Liver (tissue), 9 donors: ENCODE data around the gene ZAR1. TPM values are rescaled to one million over a fixed set of nuclear protein-coding genes. Genes with fewer than 3 reads are reported as not detected.

Experiments used
- DNase-seq: peaks from one replicate; pipeline ENCODE4 v3.0.0-alpha.2; 2017; ENCODE audit warnings: low spot score
- H3K27ac ChIP-seq, 2 donors: one replicate each; pipeline ENCODE4 v1.7.0; 2013; ENCODE audit warnings: inconsistent platforms in 2 of 2, low read length in 2 of 2, control low read depth in 1 of 2, low read depth in 1 of 2, mild to moderate bottlenecking in 1 of 2
- H3K27me3 ChIP-seq, 4 donors: one replicate each; pipeline versions ENCODE4 v1.6.1 to v1.7.0; 2013; ENCODE audit warnings: low read length in 3 of 4, inconsistent platforms in 1 of 4, mild to moderate bottlenecking in 1 of 4, moderate library complexity in 1 of 4; ENCODE audit not compliant: control insufficient read depth in 4 of 4, insufficient read depth in 4 of 4
- H3K36me3 ChIP-seq, 4 donors: one replicate each; pipeline versions ENCODE4 v1.6.1 to v1.7.0; 2013; ENCODE audit warnings: low read length in 3 of 4, mild to moderate bottlenecking in 3 of 4, low read depth in 1 of 4, moderate library complexity in 1 of 4; ENCODE audit not compliant: control insufficient read depth in 4 of 4, insufficient read depth in 3 of 4
- H3K4me1 ChIP-seq, 4 donors: one replicate each; pipeline versions ENCODE4 v1.6.1 to v1.7.0; 2013; ENCODE audit warnings: low read length in 3 of 4, mild to moderate bottlenecking in 3 of 4, moderate library complexity in 1 of 4; ENCODE audit not compliant: control insufficient read depth in 4 of 4, insufficient read depth in 4 of 4
- H3K4me3 ChIP-seq, 3 donors: one replicate each; pipeline versions ENCODE4 v1.6.1 to v1.7.0; 2013; ENCODE audit warnings: low read length in 3 of 3, control low read depth in 1 of 3, low read depth in 1 of 3, mild to moderate bottlenecking in 1 of 3
- H3K9ac ChIP-seq, 2 donors: one replicate each; pipeline ENCODE4 v1.7.0; 2013; ENCODE audit warnings: low read length in 2 of 2, mild to moderate bottlenecking in 2 of 2, moderate library complexity in 2 of 2, control low read depth in 1 of 2, low read depth in 1 of 2
- H3K9me3 ChIP-seq, 4 donors: one replicate each; pipeline versions ENCODE4 v1.6.1 to v1.7.0; 2013; ENCODE audit warnings: low read length in 3 of 4; ENCODE audit not compliant: control insufficient read depth in 4 of 4
- EGR1 ChIP-seq, 2 donors: IDR thresholded peaks; 2 replicates each; pipeline ENCODE4 v1.6.1; 2016 to 2018; ENCODE audit warnings: antibody characterized with exemption in 2 of 2, low read depth in 2 of 2
- FOXA1 ChIP-seq: IDR thresholded peaks from 2 replicates; pipeline ENCODE4 v1.6.1; 2016; ENCODE audit warnings: antibody characterized with exemption
- FOXA2 ChIP-seq: IDR thresholded peaks from 2 replicates; pipeline ENCODE4 v1.6.1; 2016; ENCODE audit warnings: antibody characterized with exemption
- HNF4A ChIP-seq, 2 donors: conservative IDR thresholded peaks; 2 replicates each; pipeline ENCODE4 v1.6.1; 2016; ENCODE audit warnings: antibody characterized with exemption in 2 of 2, mild to moderate bottlenecking in 2 of 2
- HNF4G ChIP-seq: IDR thresholded peaks from 2 replicates; pipeline ENCODE4 v1.6.1; 2016; ENCODE audit warnings: antibody characterized with exemption
- JUND ChIP-seq, 2 donors: IDR thresholded peaks; 2 replicates each; pipeline ENCODE4 v1.6.1; 2016; ENCODE audit warnings: antibody characterized with exemption in 2 of 2
- RAD21 ChIP-seq, 2 donors: IDR thresholded peaks; 2 replicates each; pipeline ENCODE4 v1.6.1; 2016; ENCODE audit warnings: antibody characterized with exemption in 2 of 2, mild to moderate bottlenecking in 2 of 2
- RXRA ChIP-seq, 2 donors: IDR thresholded peaks; 2 replicates each; pipeline ENCODE4 v1.6.1; 2017 to 2018; ENCODE audit warnings: antibody characterized with exemption in 2 of 2, mild to moderate bottlenecking in 1 of 2
- SP1 ChIP-seq: IDR thresholded peaks from 2 replicates; pipeline ENCODE4 v1.6.1; 2018; ENCODE audit warnings: antibody characterized with exemption, mild to moderate bottlenecking
- TAF1 ChIP-seq: conservative IDR thresholded peaks from 2 replicates; pipeline ENCODE4 v1.6.1; 2016; ENCODE audit warnings: antibody characterized with exemption, mild to moderate bottlenecking
- YY1 ChIP-seq: IDR thresholded peaks from 2 replicates; pipeline ENCODE4 v1.6.1; 2016; ENCODE audit warnings: antibody characterized with exemption, mild to moderate bottlenecking
- ZBTB33 ChIP-seq: IDR thresholded peaks from 2 replicates; pipeline ENCODE4 v1.6.1; 2016; ENCODE audit warnings: antibody characterized with exemption
- WGBS: extraction: QIAGEN DNeasy Blood & Tissue Kit; methylation state at CpG from one replicate; pipeline ENCODE4 v1.1.7; 2013; 5-methylcytosine and 5-hydroxymethylcytosine counted together
- polyA plus RNA-seq, 2 donors: library from polyadenylated mRNA; stranded (reverse) in 1 of 2; unstranded in 1 of 2; fragments of 200-250 nt in 1 of 2; fragments of >200 nt in 1 of 2; fragmentation: Nextera tagmentation in 1 of 2; extraction: Ambion mirVana in 1 of 2; gene quantifications; one replicate each; pipeline versions ENCODE4 v1.2.1 to v1.2.3, GENCODE V29; 2013 to 2015
- total RNA-seq, 2 donors: library from RNA; depleted of rRNA; stranded (reverse); fragments of >200 nt; gene quantifications; one replicate each; pipeline ENCODE4 v1.2.3, GENCODE V29; 2014
- TF ChIP-seq, protein P1 (sequence below): IDR thresholded peaks from 2 replicates; pipeline ENCODE4 v1.6.1; 2016; ENCODE audit warnings: antibody characterized with exemption
- TF ChIP-seq, protein P2 (sequence below): IDR thresholded peaks from 2 replicates; pipeline ENCODE4 v1.6.1; 2016; ENCODE audit warnings: antibody characterized with exemption
- TF ChIP-seq, protein P3 (sequence below): fragments of 150-350 bp; IDR thresholded peaks from 2 replicates; pipeline ENCODE4 v1.5.1; 2017; ENCODE audit warnings: improper control_type of control experiment, low read depth, low read length; ENCODE audit not compliant: missing input control
- TF ChIP-seq, protein P4 (sequence below): IDR thresholded peaks from 2 replicates; pipeline ENCODE4 v1.6.1; 2016; ENCODE audit warnings: antibody characterized with exemption, mild to moderate bottlenecking
- donor health status: healthy.
- donor health status: healthy.
- donor health status: healthy.
- donor health status: healthy.
- donor health status: healthy.

ZAR1 gene
- total and polyA plus RNA-seq, 4 donors, result 0.28 TPM; not detected in 3

DNA sequence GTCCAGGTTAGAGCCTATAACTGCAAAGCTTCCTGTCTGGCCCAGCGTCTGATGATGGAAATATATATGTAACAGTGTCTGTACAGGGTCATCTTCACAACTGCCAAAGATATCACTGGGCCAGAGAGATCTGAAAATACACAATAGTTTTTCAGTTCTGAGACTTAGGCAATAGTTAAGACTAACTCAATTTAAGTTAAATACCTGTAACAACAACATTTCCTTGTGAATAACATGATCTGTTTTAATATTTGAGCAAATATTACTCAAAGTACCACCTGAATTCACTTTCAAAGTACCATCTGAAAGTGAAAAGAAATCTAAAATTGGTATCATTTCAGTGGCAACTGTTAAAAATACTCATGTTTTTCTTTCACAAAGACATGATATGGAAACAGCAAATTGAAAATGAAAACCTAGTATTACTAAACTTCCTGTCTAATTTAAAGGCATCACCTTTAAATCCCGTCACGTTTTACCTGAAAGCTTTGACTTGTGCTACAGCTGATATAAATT lies 9.6 kb downstream of the ZAR1 start:
- WGBS, result 90% methylated on average over 3 of the region's 3 CpGs
- no peaks in the 10 kb centered on the region for H3K4me1 ChIP-seq
- peaks cover 0 to 13% (median 8%) of the 10 kb centered on the region in 4 donors for H3K36me3 ChIP-seq

DNA sequence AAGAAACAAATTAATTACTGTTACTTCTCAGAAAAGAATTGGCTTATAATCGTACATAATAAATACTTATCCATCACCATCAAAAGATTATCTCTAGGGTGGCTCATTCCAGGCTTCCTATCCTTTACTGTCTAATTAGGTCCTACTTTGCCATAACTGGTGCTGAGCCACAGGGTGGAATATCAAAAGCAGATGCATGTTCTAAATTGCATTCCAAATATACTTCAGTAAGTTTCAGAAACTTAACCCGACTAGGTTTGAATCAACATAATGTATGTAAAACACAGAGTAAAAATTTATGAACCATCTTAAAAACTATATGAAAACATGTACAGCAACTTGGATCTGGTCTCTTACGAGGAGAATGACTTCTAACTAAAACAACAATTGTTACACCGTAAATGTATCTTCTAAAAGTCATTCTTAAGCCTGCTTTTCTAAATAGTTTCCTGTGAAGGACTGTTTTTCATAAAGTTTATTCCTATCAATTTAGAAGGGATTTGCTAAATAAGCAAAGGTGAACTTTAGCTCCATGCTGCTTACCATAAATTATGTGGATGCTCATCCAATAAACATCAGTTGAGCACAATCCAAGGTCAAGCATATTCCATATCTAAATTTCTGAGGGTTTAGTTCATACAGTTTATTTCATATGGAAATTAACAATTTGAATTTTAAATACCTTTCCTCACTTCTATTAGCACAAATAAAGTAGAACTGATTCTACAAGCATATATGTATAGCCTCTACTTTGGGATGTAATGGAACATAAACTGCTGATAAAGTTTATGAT lies 13.4 kb downstream of the ZAR1 start:
- H3K36me3 ChIP-seq, result peaks cover 0 to 24% (median 20%) of the 10 kb centered on the region in 4 donors
- H3K9ac ChIP-seq, result no peak overlapping the region
- no peaks in the 10 kb centered on the region for H3K27me3 ChIP-seq
- no peak overlapping the region for H3K4me3 ChIP-seq
- H3K27ac ChIP-seq, result no peak overlapping the region
- no peaks in the 10 kb centered on the region for H3K9me3 ChIP-seq
- 71% methylated on average over 4 of the region's 4 CpGs for WGBS
- no peak for DNase-seq
- H3K4me1 ChIP-seq, result no peaks in the 10 kb centered on the region
- TF ChIP-seq, protein P1, sequence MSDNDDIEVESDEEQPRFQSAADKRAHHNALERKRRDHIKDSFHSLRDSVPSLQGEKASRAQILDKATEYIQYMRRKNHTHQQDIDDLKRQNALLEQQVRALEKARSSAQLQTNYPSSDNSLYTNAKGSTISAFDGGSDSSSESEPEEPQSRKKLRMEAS, result no peak
- TF ChIP-seq SP1 (no peak), TAF1 (no peak), FOXA2 (no peak), RXRA (IDR thresholded peaks at IDR 0.05) (no peak), EGR1 (IDR thresholded peaks at IDR 0.05; ENCODE audit: low read depth in 2 of 2) (no peak), ZBTB33 (no peak), HNF4A (conservative IDR thresholded peaks at IDR 0.05) (no peak), YY1 (no peak), FOXA1 (no peak), HNF4G (no peak), JUND (IDR thresholded peaks at IDR 0.05) (no peak)
- TF ChIP-seq, protein P2, sequence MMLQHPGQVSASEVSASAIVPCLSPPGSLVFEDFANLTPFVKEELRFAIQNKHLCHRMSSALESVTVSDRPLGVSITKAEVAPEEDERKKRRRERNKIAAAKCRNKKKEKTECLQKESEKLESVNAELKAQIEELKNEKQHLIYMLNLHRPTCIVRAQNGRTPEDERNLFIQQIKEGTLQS, result no peak
- TF ChIP-seq, protein P3, sequence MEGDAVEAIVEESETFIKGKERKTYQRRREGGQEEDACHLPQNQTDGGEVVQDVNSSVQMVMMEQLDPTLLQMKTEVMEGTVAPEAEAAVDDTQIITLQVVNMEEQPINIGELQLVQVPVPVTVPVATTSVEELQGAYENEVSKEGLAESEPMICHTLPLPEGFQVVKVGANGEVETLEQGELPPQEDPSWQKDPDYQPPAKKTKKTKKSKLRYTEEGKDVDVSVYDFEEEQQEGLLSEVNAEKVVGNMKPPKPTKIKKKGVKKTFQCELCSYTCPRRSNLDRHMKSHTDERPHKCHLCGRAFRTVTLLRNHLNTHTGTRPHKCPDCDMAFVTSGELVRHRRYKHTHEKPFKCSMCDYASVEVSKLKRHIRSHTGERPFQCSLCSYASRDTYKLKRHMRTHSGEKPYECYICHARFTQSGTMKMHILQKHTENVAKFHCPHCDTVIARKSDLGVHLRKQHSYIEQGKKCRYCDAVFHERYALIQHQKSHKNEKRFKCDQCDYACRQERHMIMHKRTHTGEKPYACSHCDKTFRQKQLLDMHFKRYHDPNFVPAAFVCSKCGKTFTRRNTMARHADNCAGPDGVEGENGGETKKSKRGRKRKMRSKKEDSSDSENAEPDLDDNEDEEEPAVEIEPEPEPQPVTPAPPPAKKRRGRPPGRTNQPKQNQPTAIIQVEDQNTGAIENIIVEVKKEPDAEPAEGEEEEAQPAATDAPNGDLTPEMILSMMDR, result no peak

More for the DNA sequence above, 9.6 kb downstream of the ZAR1 start:
- TF ChIP-seq, protein P3, result no peak
- TF ChIP-seq TAF1 (no peak), EGR1 (IDR thresholded peaks at IDR 0.05; ENCODE audit: low read depth in 2 of 2) (no peak), SP1 (no peak), RAD21 (IDR thresholded peaks at IDR 0.05) (no peak), FOXA1 (no peak)
- TF ChIP-seq, protein P1, result no peak
- TF ChIP-seq, protein P4, sequence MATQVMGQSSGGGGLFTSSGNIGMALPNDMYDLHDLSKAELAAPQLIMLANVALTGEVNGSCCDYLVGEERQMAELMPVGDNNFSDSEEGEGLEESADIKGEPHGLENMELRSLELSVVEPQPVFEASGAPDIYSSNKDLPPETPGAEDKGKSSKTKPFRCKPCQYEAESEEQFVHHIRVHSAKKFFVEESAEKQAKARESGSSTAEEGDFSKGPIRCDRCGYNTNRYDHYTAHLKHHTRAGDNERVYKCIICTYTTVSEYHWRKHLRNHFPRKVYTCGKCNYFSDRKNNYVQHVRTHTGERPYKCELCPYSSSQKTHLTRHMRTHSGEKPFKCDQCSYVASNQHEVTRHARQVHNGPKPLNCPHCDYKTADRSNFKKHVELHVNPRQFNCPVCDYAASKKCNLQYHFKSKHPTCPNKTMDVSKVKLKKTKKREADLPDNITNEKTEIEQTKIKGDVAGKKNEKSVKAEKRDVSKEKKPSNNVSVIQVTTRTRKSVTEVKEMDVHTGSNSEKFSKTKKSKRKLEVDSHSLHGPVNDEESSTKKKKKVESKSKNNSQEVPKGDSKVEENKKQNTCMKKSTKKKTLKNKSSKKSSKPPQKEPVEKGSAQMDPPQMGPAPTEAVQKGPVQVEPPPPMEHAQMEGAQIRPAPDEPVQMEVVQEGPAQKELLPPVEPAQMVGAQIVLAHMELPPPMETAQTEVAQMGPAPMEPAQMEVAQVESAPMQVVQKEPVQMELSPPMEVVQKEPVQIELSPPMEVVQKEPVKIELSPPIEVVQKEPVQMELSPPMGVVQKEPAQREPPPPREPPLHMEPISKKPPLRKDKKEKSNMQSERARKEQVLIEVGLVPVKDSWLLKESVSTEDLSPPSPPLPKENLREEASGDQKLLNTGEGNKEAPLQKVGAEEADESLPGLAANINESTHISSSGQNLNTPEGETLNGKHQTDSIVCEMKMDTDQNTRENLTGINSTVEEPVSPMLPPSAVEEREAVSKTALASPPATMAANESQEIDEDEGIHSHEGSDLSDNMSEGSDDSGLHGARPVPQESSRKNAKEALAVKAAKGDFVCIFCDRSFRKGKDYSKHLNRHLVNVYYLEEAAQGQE, result no peak
- Histone ChIP-seq H3K9me3 (no peaks in the 10 kb centered on the region), H3K27me3 (no peaks in the 10 kb centered on the region), H3K9ac (no peak overlapping the region), H3K4me3 (no peak overlapping the region), H3K27ac (no peak overlapping the region)
- DNase-seq, result no peak
